HS-27A (cell line): ENCODE measurements around the gene VWA3B.
A peak's percentile ranks its signal among the peaks of the same experiment; 100 is the strongest.
"Not testable (repeated sequence)": the region's sequence is repeated elsewhere in the genome, so short reads cannot be mapped to it uniquely, and the experiment has no call there.

Experiments used
- DNase-seq: peaks from one replicate; pipeline ENCODE4 v3.0.0-alpha.2; 2012; ENCODE audit warnings: low read depth, missing footprints

The VWA3B gene

GRCh38 chr2:98252038-98252773 is 165.2 kb downstream of the VWA3B start:
- DNase-seq, result no peak

- no peak for DNase-seq
Measured at GRCh38 chr2:98253461-98254070, 166.6 kb downstream of the VWA3B start.

GRCh38 chr2:98254504-98255059 is 167.6 kb downstream of the VWA3B start:
- no peak for DNase-seq

- no peak for DNase-seq
Measured at GRCh38 chr2:98258906-98259305, 171.9 kb downstream of the VWA3B start.

- DNase-seq, result no peak
Measured at GRCh38 chr2:98263362-98263761, 176.4 kb downstream of the VWA3B start.

GRCh38 chr2:98268225-98268624 is 181.3 kb downstream of the VWA3B start:
- DNase-seq, result not testable (repeated sequence)

GRCh38 chr2:98269274-98269673 is 182.3 kb downstream of the VWA3B start:
- DNase-seq, result peak; percentile 39

- no peak for DNase-seq
Measured at GRCh38 chr2:98269830-98270229, 182.9 kb downstream of the VWA3B start.

GRCh38 chr2:98277162-98277859 is 190.3 kb downstream of the VWA3B start:
- DNase-seq, result no peak

- no peak for DNase-seq
Measured at GRCh38 chr2:98278074-98278473, 191.1 kb downstream of the VWA3B start.

GRCh38 chr2:98280376-98281102 is 193.6 kb downstream of the VWA3B start:
- DNase-seq, result no peak

- DNase-seq, result no peak
Measured at GRCh38 chr2:98281607-98282006, 194.6 kb downstream of the VWA3B start.

GRCh38 chr2:98282109-98282508 is 195.1 kb downstream of the VWA3B start:
- no peak for DNase-seq

- no peak for DNase-seq
Measured at GRCh38 chr2:98293030-98293429, 206.1 kb downstream of the VWA3B start.

- DNase-seq, result no peak
Measured at GRCh38 chr2:98293931-98294687, 207.1 kb downstream of the VWA3B start.

GRCh38 chr2:98294711-98295110 is 207.7 kb downstream of the VWA3B start:
- no peak for DNase-seq

- no peak for DNase-seq
Measured at GRCh38 chr2:98295275-98295674, 208.3 kb downstream of the VWA3B start.

GRCh38 chr2:98295721-98296414 is 208.9 kb downstream of the VWA3B start:
- DNase-seq, result no peak

- no peak for DNase-seq
Measured at GRCh38 chr2:98296440-98296839, 209.5 kb downstream of the VWA3B start.

GRCh38 chr2:98297817-98298682 is 211.1 kb downstream of the VWA3B start:
- no peak for DNase-seq
